Psoas muscle (tissue), 8 donors: ENCODE measurements around the gene HEG1. TPM values are rescaled to one million over a fixed set of nuclear protein-coding genes. Genes with fewer than 3 reads are reported as not detected.
A peak's percentile ranks its signal among the peaks of the same experiment; 100 is the strongest.

ENCODE experiments used
- ATAC-seq, 4 donors: fragments of 200-7000 bp; cut with Tn5 transposase; one replicate each; pipeline ENCODE4 v1.9.1; 2020; ENCODE audit warnings: moderate library complexity in 3 of 4, mild to moderate bottlenecking in 2 of 4
- DNase-seq, 2 donors: peaks; one replicate each; pipeline ENCODE4 v3.0.0-alpha.2; 2020
- H3K27ac ChIP-seq: fragments of 200-600 bp; one replicate; pipeline ENCODE4 v1.8.0; 2022
- H3K27me3 ChIP-seq, 3 donors: fragments of 200-600 bp in 1 of 3; one replicate each; pipeline versions ENCODE4 v1.6.1 to v1.8.0; 2013 to 2022; ENCODE audit warnings: low read length in 2 of 3, mild to moderate bottlenecking in 2 of 3, moderate library complexity in 1 of 3; ENCODE audit not compliant: insufficient read depth in 3 of 3
- H3K36me3 ChIP-seq, 2 donors: fragments of 200-600 bp in 1 of 2; one replicate each; pipeline versions ENCODE4 v1.6.1 to v1.8.0; 2013 to 2022; ENCODE audit warnings: low read depth in 1 of 2, mild to moderate bottlenecking in 1 of 2, moderate library complexity in 1 of 2; ENCODE audit not compliant: insufficient read depth in 1 of 2
- H3K4me1 ChIP-seq: fragments of 200-600 bp; one replicate; pipeline ENCODE4 v1.8.0; 2022
- H3K4me3 ChIP-seq: fragments of 200-600 bp; one replicate; pipeline ENCODE4 v1.8.0; 2022; ENCODE audit warnings: mild to moderate bottlenecking
- H3K9me3 ChIP-seq: fragments of 200-600 bp; one replicate; pipeline ENCODE4 v1.8.0; 2022
- WGBS, 3 donors: extraction: QIAGEN DNeasy Blood & Tissue Kit; methylation state at CpG; one replicate each; pipeline versions ENCODE4 v1.1.6 to v1.1.7; 2013; 5-methylcytosine and 5-hydroxymethylcytosine counted together
- intact Hi-C, 2 donors: fragments of 100-400 bp; cut with DNase I; formaldehyde crosslinking; loops; one replicate each; pipeline versions ENCODE4 v1.11.0 to v1.14.2; 2022
- long read RNA-seq, 2 donors: library from polyadenylated mRNA; unstranded; transcript quantifications; one replicate each; pipeline ENCODE4 v2.0.0, GENCODE V29; 2021
- polyA plus RNA-seq, 3 donors: library from polyadenylated mRNA; stranded (reverse); fragments of 200-250 nt; gene quantifications; one replicate each; pipeline ENCODE4 v1.2.3, GENCODE V29; 2013
- total RNA-seq, 4 donors: library from RNA; stranded (reverse); fragmentation: NEBNext Ultra II Directional in 2 of 4; extraction: Animal tissue kit (Norgen Biotek cat#: 25700) in 2 of 4; gene quantifications; one replicate each; pipeline versions ENCODE4 v1.2.1 to v1.2.4, GENCODE V29; 2021 to 2023
- TF ChIP-seq, protein P1 (sequence below): fragments of 200-600 bp; IDR thresholded peaks from one replicate; pipeline ENCODE4 v1.8.0; 2022; ENCODE audit warnings: antibody characterized with exemption
- donor health status: healthy with polysubstance abuse.
- donor health status: DM: no; HTN: no; CAD: no; lungs with moderate emphysema.
- donor health status: Bipolar disorder and iron deficiency.
- donor health status: healthy.
- donor health status: DM: yes; HTN: yes; CAD: no.
- donor health status: DM: no; HTN: no; CAD: no.
- donor health status: DM: no; HTN: no; CAD: no.
- donor health status: DM: yes; HTN: yes; CAD: no.

HEG1 gene, protein sequence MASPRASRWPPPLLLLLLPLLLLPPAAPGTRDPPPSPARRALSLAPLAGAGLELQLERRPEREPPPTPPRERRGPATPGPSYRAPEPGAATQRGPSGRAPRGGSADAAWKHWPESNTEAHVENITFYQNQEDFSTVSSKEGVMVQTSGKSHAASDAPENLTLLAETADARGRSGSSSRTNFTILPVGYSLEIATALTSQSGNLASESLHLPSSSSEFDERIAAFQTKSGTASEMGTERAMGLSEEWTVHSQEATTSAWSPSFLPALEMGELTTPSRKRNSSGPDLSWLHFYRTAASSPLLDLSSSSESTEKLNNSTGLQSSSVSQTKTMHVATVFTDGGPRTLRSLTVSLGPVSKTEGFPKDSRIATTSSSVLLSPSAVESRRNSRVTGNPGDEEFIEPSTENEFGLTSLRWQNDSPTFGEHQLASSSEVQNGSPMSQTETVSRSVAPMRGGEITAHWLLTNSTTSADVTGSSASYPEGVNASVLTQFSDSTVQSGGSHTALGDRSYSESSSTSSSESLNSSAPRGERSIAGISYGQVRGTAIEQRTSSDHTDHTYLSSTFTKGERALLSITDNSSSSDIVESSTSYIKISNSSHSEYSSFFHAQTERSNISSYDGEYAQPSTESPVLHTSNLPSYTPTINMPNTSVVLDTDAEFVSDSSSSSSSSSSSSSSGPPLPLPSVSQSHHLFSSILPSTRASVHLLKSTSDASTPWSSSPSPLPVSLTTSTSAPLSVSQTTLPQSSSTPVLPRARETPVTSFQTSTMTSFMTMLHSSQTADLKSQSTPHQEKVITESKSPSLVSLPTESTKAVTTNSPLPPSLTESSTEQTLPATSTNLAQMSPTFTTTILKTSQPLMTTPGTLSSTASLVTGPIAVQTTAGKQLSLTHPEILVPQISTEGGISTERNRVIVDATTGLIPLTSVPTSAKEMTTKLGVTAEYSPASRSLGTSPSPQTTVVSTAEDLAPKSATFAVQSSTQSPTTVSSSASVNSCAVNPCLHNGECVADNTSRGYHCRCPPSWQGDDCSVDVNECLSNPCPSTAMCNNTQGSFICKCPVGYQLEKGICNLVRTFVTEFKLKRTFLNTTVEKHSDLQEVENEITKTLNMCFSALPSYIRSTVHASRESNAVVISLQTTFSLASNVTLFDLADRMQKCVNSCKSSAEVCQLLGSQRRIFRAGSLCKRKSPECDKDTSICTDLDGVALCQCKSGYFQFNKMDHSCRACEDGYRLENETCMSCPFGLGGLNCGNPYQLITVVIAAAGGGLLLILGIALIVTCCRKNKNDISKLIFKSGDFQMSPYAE (N-terminal part only)
- 10 to 100 TPM; 11.7 to 38.7 (median 17.5) TPM for total RNA-seq
- polyA plus RNA-seq: 1 to 10 TPM; 3.2 to 6.4 (median 4.5) TPM
- long read RNA-seq, donor 1, partial matches to known transcripts: 0 of 2 reads
- long read RNA-seq, donor 1, other reads (novel, unspliced or antisense): 2 of 2 reads
- long read RNA-seq, donor 2, partial matches to known transcripts: 3 of 5 reads
- long read RNA-seq, donor 2, other reads (novel, unspliced or antisense): 2 of 5 reads

DNA sequence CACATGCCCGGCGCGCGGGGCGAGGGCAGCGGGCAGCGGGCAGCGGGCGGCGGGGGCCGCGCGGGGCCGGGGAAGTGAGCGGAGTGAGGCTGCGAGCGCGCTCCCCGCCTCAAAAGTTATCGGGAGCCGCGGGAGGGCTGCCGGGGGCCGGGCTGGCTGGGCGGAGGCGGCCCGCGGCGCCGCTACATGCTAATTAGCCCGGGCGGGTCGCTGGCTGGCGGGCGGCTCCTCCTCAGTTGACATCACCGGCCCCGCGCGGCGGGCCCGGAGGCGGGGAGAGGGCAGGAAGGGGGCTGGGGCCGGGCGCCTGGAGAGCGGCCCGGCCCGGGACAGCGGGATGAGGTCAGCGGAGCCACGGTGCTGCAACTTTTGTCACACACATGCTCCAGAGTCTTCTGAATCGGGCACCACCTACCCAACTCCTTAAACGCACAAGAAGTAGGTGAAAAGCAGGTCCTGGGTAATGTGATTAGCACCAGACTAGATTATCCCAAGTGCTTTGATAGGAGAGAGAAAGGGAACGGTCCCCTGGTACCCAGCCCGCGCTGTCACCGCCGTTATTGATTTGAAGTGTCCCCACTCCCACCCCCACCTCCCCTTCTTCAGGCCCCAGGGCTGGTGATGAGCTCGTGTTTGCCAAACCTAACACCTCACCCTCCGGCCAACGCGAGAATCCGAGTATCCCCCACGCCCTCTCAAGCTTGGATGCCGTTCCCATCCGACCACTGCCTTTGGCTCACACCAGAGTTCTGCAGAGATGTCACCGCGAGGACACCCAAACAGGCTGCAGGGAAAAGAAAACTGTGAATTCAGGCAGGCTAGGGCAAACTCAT, at the start of gene HEG1:
Gene HEG1, minus strand, starts transcription at position 85 of the 833 bp plus-strand sequence. CDS start 107 bp downstream, outside the sequence.
- peak; percentile 88 to 93 (median 90) for ATAC-seq
- TF ChIP-seq, protein P1, sequence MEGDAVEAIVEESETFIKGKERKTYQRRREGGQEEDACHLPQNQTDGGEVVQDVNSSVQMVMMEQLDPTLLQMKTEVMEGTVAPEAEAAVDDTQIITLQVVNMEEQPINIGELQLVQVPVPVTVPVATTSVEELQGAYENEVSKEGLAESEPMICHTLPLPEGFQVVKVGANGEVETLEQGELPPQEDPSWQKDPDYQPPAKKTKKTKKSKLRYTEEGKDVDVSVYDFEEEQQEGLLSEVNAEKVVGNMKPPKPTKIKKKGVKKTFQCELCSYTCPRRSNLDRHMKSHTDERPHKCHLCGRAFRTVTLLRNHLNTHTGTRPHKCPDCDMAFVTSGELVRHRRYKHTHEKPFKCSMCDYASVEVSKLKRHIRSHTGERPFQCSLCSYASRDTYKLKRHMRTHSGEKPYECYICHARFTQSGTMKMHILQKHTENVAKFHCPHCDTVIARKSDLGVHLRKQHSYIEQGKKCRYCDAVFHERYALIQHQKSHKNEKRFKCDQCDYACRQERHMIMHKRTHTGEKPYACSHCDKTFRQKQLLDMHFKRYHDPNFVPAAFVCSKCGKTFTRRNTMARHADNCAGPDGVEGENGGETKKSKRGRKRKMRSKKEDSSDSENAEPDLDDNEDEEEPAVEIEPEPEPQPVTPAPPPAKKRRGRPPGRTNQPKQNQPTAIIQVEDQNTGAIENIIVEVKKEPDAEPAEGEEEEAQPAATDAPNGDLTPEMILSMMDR: no peak
- DNase-seq: peak; percentile 91 to 94
- Histone ChIP-seq H3K36me3 (no peaks in the 10 kb centered on the region), H3K4me1 (peaks cover 51% of the 10 kb centered on the region), H3K27me3 (no peaks in the 10 kb centered on the region), H3K9me3 (no peaks in the 10 kb centered on the region), H3K27ac (peak within 1 kb of the TSS; percentile 80), H3K4me3 (peak within 1 kb of the TSS; percentile 87)
- intact Hi-C loops: no loop called here
- 1 to 2% (median 1%) methylated on average over 41 to 67 of the region's 67 CpGs for WGBS, 3 donors

DNA sequence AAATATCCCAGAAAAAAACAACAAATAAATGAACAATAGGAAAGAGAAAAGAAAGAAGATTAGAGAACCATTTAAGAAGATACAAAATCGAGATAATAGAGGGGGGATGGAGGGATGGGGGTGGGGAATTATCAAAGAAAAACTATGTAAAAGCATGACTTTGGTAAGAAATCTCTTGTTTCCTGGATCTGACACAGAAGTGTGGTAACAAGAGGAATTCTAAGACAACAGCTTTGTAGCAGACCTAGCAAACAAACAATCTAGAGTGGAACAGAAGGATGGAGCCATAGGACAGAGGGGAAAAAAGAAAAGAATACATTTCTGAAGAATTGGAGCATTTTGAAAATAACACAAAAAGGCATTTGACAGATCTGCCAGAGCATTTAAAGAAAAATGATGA, 49.3 kb upstream of the HEG1 start:
- DNase-seq (no peak), ATAC-seq (no peak)
- H3K36me3 ChIP-seq: no peaks in the 10 kb centered on the region
- no peak overlapping the region for H3K27ac ChIP-seq
- TF ChIP-seq, protein P1: no peak
- 69 to 91% (median 73%) methylated on average over 1 of the region's 1 CpG for WGBS, 3 donors
- H3K9me3 ChIP-seq: no peaks in the 10 kb centered on the region
- intact Hi-C loops: no loop called here
- H3K4me1 ChIP-seq: peaks cover 3% of the 10 kb centered on the region
- no peak overlapping the region for H3K4me3 ChIP-seq
- H3K27me3 ChIP-seq: no peaks in the 10 kb centered on the region

DNA sequence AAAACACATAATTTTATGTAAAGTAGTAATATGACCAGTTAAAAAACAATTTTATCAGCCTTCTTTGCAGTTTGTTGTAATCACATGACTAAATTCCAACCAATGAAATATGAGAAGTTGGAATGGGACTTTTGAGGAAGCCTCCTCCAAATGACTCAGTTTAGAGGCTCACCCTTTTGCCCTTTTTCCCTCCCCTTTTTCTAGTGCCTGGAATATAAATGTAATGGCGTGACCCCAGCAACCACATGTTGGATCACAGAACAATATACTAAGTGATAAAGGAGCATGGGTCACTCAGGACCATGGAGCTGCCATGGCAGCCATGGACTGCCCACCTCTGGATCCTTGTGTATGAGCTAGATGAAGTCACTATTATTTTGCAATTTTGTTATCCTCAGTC, 48.8 kb upstream of the HEG1 start:
- ATAC-seq: no peak
- 93 to 97% (median 96%) methylated on average over 1 of the region's 1 CpG for WGBS, 3 donors

More for the DNA sequence above, 48.8 kb upstream of the HEG1 start:
- TF ChIP-seq, protein P1: no peak
- Histone ChIP-seq H3K36me3 (no peaks in the 10 kb centered on the region), H3K27me3 (no peaks in the 10 kb centered on the region), H3K4me3 (no peak overlapping the region), H3K9me3 (no peaks in the 10 kb centered on the region), H3K27ac (no peak overlapping the region), H3K4me1 (peaks cover 3% of the 10 kb centered on the region)
- intact Hi-C loops: no loop called here
- DNase-seq: no peak
